Right lung (tissue), 5 donors: ENCODE results near the gene CPEB2. TPM values are rescaled to one million over a fixed set of nuclear protein-coding genes. Genes with fewer than 3 reads are reported as not detected.

Experiments used
- DNase-seq, 2 donors: peaks; one replicate each; pipeline ENCODE4 v3.0.0-alpha.2; 2013
- polyA plus RNA-seq, 5 donors: library from polyadenylated mRNA; unstranded; fragments of 120-200 nt; gene quantifications; one replicate each; pipeline versions ENCODE4 v1.2.1 to v1.2.3, GENCODE V29; 2013; ENCODE audit warnings: inconsistent platforms in 1 of 5, low replicate concordance in 1 of 5; ENCODE audit not compliant: insufficient read length in 5 of 5, insufficient read depth in 1 of 5

The CPEB2 gene
- polyA plus RNA-seq, 5 donors, result 7.8 to 13.3 (median 10.9) TPM

- no peak for DNase-seq
Observed at GRCh38 chr4:15110120-15110571, 107.9 kb downstream of the CPEB2 start.

DNA sequence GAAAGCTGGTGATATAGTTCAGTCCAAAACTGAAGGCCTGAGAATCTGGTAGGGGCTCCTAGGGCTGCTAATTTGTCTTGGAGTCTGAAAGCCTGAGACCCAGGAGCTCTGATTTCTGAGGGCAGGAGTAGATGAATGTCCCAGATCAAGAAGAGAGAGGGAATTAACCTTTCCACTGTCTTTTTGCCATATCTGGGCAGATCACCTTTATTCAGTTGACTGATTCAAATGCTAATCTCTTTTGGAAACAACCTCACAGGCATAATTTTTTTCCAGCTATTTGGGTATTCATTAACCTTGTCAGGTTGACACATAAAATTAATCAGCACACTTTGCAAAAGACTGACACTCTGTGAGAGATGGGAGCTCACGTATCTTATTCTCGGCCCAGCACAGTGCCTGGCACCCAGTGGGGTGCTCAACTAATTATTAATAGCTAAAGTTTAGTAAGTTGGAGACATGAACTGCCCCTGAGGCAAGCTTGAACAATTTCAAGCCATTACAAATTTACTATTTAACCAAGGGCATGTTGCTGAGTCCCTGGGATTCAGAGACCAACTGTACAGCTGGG is 114.3 kb downstream of the CPEB2 start:
- no peak for DNase-seq

GRCh38 chr4:15117270-15117946 is 115.1 kb downstream of the CPEB2 start:
- no peak for DNase-seq

DNA sequence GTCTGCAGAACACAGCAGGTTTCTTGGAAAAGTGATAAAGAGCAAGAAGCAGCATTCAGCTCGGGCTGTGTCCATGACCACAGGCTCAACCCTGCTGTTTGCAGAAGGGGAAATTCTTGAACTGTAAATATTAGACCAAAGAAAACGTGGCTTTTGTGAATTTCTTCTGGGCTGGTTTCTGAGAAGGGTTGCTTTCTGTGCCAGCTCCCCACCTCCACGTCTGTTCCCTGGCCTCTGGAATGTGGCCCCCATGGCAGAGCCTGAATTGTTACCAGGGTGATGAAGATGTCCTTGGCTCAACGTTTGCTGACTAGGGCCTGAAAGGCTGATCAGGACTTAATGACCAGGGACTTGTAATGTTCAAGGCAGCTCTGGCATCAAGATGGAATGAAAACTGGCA is 116.0 kb downstream of the CPEB2 start:
- DNase-seq, result peak; percentile 21 to 33
